Stimulated activated naive CD8-positive, alpha-beta T cell treated with anti-CD3 and anti-CD28 coated beads, Interleukin-15, Interleukin-2, amounts not matched to agents 100 U/mL and 50 U/mL, for 24 hours (primary cell): ENCODE data around the gene RPP25.
A peak's percentile ranks its signal among the peaks of the same experiment; 100 is the strongest.

Experiments used
- ATAC-seq: fragments of 150-1000 bp; cut with Tn5 transposase; one replicate; pipeline ENCODE4 v1.10.0; 2021
- DNase-seq: peaks from one replicate; pipeline ENCODE4 v3.0.0; 2021

RPP25 gene, protein sequence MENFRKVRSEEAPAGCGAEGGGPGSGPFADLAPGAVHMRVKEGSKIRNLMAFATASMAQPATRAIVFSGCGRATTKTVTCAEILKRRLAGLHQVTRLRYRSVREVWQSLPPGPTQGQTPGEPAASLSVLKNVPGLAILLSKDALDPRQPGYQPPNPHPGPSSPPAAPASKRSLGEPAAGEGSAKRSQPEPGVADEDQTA

DNA sequence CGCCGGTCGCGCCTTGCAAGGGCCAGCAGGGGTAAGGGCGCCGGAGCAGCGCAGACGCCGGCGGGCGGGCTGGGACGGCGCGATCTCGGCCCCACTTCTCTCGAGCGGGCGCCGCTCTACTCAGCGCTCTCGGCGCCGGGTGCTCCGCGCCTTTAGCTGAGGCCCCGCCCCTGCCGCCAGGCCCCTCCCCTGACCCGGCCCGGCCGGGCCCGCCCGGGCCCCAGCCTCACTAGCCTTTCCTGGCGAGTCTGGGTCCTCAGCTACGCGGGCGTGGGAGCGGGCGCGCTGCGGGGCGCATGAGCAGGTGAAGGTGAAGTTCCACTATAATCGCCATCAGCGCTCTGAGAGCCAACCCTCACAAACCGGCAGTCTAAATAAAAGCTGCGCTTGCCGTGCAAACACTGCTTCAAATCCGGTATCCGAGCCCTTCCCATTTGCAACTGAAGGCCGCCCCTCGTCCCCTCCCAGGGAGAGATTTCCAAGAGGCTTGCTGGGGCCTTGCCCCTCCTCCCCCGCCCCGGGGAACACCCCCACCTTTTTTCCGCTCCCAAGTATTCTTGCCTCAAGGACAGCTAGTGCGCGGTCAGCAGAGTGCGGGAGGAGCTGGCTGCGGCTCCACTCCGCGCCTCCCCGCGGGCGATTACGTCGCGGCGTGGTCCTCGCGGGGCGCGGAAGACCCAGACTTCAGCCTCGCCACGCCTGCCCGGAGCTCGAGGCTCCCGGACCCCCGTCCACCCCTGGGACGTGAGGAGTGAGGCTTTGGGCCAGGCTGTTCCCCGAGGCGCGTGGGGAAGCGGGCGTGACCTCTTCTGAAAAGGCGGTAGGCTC is at the start of gene RPP25:
TSS of gene RPP25 (minus strand) at position 125 of the 828 bp plus-strand sequence. CDS start 189 bp downstream, outside the sequence.
- peak; percentile 77 for ATAC-seq
- peak; percentile 87 for DNase-seq

- DNase-seq (no peak), ATAC-seq (no peak)
These were observed 45.8 kb upstream of the RPP25 start for GRCh38 chr15:75002398-75002797.

GRCh38 chr15:75001310-75001709 is 44.7 kb upstream of the RPP25 start:
- DNase-seq (no peak), ATAC-seq (no peak)

DNA sequence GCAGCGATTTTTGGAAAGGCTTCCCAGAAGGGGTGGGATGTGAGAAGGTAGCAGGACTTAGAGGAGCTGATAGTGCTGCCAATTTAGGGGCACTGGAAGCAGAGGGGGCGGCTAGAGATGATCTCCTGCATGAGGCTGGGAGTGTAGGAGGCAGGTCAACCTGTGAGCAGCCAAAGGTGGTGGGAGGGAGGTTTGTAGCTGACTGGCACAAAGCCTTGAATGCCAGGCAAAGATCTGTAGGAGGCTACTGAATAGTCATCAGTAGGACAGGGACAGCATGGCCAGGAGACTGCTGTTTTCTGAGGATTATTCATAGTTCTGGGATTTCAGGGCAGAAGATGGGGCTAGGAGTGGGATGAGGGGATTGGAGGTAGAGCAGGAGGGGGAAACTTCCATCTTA is 41.0 kb upstream of the RPP25 start:
- ATAC-seq (no peak), DNase-seq (no peak)

GRCh38 chr15:74997141-74997540 is 40.6 kb upstream of the RPP25 start:
- no peak for ATAC-seq
- DNase-seq, result no peak

DNA sequence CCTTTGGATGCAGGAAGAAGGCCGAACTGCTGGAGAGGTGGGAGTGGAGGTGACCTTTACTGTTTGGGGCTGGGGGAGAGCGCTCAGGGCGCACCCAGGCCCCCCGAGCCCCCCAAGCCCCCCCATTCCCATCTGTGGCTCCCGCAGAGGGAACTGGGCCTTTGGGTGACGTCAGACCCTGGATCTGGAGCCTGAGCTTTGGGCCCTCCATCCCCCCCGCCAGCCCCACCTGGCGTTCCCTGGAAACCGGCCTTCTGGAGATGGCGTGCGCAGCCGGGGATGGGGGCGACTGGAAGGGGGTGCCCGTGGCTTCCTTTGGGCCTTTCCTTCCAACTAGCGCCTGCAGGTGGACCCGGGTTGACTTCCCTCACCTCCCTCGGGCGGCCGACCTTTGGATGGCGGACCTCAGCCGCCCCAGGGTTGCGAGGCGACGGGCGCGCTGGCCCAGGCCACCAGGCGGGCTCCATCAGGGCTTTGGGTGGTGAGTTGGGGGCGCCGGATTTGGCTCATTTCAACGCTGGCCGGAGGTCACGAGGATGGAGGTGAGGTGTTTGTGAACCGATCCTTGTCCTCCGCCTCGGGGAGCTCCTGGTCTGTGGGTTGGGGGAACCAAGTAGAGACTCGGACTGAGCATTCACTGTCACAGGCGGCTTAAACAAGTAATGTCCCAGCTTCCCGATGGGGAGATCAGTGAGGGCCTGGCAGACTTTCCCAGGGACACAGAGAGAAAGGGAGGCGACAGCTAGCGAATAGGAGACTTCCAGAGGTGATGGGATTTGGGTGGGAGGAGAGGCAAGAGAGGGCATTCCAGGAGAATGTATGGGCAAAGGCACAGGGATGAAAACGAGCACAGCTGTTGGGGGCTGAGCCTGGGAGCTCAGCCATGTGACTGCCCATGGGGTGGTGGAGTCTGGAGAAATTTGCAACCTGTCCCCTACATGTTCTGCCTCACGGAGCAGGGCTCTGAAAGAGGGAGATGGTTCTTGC is 39.5 kb upstream of the RPP25 start:
- ATAC-seq, result no peak
- peak; percentile 18 for DNase-seq

DNA sequence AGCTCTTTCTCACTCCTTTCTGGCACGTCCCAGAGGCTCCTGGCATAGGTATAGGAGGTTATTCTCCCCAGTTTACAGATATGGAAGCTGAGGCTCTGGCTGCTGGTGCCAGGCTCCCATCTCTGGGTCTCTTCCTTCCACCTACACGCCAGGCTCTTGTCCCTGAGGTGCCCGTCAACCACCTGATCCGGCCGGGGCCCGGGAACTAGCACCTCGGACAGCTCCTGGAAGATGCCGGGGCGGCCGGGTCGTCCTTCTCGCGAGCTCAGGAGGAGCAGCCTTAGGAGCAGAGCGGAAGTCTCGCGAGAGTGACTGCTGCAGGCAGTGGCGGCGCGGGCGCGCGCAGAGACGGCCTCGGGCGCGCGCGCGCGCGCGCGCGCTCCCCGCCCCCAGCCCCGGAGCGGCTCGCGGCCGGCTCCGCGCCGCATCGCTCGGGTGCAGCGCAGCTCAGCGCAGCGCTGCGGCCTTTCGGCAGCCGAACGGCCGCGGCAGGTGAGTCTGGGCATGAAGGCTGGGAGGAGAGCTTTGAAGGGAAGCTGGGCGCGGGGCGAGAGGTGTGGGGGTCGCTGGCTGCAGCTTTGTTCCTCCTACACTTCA is 38.7 kb upstream of the RPP25 start, which contains the start of gene SCAMP5:
TSS of gene SCAMP5 (plus strand) at position 382 of the 597 bp plus-strand sequence. CDS start 16,277 bp downstream, outside the sequence.
- peak; percentile 95 for DNase-seq
- ATAC-seq, result peak; percentile 97

GRCh38 chr15:74994685-74995084 is 38.1 kb upstream of the RPP25 start:
- ATAC-seq, result no peak

GRCh38 chr15:74994236-74994635 is 37.7 kb upstream of the RPP25 start:
- ATAC-seq (no peak), DNase-seq (no peak)

More at GRCh38 chr15:74994685-74995084, 38.1 kb upstream of the RPP25 start:
- DNase-seq, result no peak

GRCh38 chr15:74992619-74993018 is 36.0 kb upstream of the RPP25 start:
- ATAC-seq (no peak), DNase-seq (no peak)

DNA sequence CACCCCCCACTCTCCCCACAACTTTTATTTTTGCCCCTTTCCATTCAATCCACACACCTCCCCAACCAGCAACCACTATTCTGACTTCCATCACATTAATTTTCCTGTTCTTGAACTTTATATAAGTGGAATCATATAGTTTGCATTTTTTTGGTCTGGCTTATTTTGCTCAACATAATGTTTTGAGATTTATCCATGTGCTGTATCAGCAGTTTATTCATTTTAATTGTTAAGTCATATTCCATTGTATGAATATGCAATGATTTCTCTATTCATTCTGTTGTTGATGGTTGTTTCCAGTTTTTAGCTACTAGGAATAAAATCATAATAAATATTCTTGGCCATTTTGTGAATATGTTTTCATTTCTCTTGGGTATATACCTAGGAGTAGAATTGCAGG is 33.0 kb upstream of the RPP25 start:
- DNase-seq, result no peak
- no peak for ATAC-seq

- ATAC-seq (no peak), DNase-seq (peak; percentile 58)
These were observed 31.6 kb upstream of the RPP25 start for GRCh38 chr15:74988007-74988800.

GRCh38 chr15:74983725-74984231 is 27.2 kb upstream of the RPP25 start:
- ATAC-seq (peak; percentile 98), DNase-seq (peak; percentile 69)

DNA sequence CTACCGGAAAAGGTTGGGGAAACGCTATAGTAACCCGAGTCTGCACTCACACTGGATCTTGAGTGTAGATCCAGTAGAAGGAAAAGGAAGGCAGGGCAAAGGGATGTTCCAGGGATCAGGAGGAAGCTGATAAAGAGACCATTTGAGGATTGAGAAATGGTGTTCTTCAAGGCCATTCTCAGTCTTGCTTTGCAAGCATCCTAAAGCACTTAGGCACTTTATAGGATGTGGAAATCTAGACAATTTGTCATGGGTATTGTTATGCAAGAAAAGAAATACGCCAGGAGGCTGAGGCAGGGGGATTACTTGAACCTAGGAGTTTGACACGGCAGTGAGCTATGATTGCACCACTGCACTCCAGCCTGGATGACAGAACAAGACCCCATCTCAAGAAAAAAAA is 25.6 kb upstream of the RPP25 start:
- ATAC-seq (no peak), DNase-seq (no peak)

- ATAC-seq (peak; percentile 83), DNase-seq (peak; percentile 76)
These were observed 21.9 kb upstream of the RPP25 start for GRCh38 chr15:74978503-74978902.

- ATAC-seq (peak; percentile 3), DNase-seq (no peak)
These were observed 21.5 kb upstream of the RPP25 start for GRCh38 chr15:74978077-74978476.

- ATAC-seq, result peak; percentile 94
- DNase-seq, result peak; percentile 32
These were observed 21.0 kb upstream of the RPP25 start for GRCh38 chr15:74977599-74977998.

DNA sequence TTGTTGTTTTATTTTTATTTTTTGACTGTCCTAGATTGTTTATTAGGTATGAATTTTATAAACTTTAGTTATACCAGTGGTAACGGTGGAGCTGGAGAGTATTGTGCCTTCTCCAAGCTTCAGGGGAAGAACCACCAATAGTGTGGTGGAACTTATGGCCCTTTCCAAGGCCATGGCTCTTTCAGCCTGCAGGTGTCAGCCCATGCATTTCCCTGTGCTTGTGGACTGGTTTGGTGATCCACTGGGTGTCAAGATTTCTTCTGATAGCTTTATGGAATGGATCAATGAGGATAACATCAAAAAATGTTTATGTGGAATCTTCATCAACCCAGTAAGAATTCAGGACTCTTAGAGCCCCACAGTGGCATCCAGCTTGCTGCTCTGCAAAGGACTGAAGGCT is 19.6 kb upstream of the RPP25 start:
- no peak for DNase-seq
- ATAC-seq, result no peak

GRCh38 chr15:74967670-74968069 is 11.1 kb upstream of the RPP25 start:
- ATAC-seq (no peak), DNase-seq (no peak)

GRCh38 chr15:74964794-74965193 is 8.2 kb upstream of the RPP25 start:
- ATAC-seq, result no peak
- DNase-seq, result no peak

DNA sequence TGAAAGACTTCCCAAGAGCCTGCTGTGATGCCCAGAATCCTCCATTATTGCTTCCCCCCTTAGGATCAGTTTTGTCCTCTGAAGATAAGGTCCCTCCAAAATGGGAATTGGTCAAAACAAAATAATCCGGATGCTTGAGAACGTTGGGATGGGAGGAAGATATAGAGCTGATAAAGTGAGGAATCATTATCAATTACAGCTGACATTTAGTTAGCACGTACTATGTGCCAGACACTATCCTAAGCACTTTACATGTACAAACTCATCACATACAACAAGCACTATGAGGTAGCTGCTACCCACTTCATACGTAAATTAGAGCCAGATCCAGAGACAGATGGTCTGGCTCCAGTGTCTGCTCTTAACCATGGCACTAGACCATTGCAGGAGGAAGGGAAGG is 6.6 kb upstream of the RPP25 start:
- no peak for DNase-seq
- ATAC-seq, result no peak
